ENCODE results near the gene CFAP61. TPM values are rescaled to one million over a fixed set of nuclear protein-coding genes. Genes with fewer than 3 reads are reported as not detected.

Gene CFAP61
- total RNA-seq, 1 experiment from 2014 or later = not detected

GRCh38 chr20:20150241-20150640, 97.9 kb downstream of the CFAP61 start:
- Histone ChIP-seq H3K4me2 (ENCODE audit: low read length) (no peak overlapping the region), H2AFZ (ENCODE audit: low read length) (no peak overlapping the region), H3F3A (ENCODE audit: low read length, unreplicated experiment) (no peaks in the 10 kb centered on the region), H3K4me3 (ENCODE audit: low read length) (no peak overlapping the region), H3K27ac (ENCODE audit: low read length) (no peak overlapping the region), H3K36me3 (ENCODE audit: low read depth, low read length) (no peaks in the 10 kb centered on the region), H3K9me2 (replicated peaks; ENCODE audit: low read length) (no peaks in the 10 kb centered on the region), H3K79me2 (ENCODE audit: low read length) (no peaks in the 10 kb centered on the region), H4K20me1 (ENCODE audit: low read length) (no peaks in the 10 kb centered on the region), H3K27me3 (ENCODE audit: low read length) (peaks cover 17% of the 10 kb centered on the region), H3K9me3 (ENCODE audit: low read length) (no peaks in the 10 kb centered on the region), H3K9ac (ENCODE audit: low read length) (no peak overlapping the region), H3K4me1 (ENCODE audit: insufficient read depth, low read length) (no peaks in the 10 kb centered on the region)
- intact Hi-C loops (cut with micrococcal nuclease) = no loop called here
- BruUV-seq (replicated peaks) = no TSS peak
- ChIA-PET POLR2A (ENCODE audit: unreplicated experiment) (no interaction called here), CTCF (no interaction called here)
- TF ChIP-seq CTCF (conservative IDR thresholded peaks at IDR 0.05; ENCODE audit: low read depth, low read length) (no peak), EZH2phosphoT487 (IDR thresholded peaks at IDR 0.05; ENCODE audit: borderline replicate concordance, low read length) (no peak), EZH2 (IDR thresholded peaks at IDR 0.05; ENCODE audit: low read length, unreplicated experiment) (no peak)
- no peak for DNase-seq
- ATAC-seq = no peak

- H3K9me3 ChIP-seq (ENCODE audit: low read length) = no peaks in the 10 kb centered on the region
- H3K27me3 ChIP-seq (ENCODE audit: low read length) = peaks cover 61% of the 10 kb centered on the region
- H3K9me2 ChIP-seq (replicated peaks; ENCODE audit: low read length) = no peaks in the 10 kb centered on the region
- CTCF ChIA-PET = no interaction called here
- intact Hi-C loops (cut with micrococcal nuclease) = no loop called here
- no peak for TF ChIP-seq CTCF (conservative IDR thresholded peaks at IDR 0.05; ENCODE audit: low read depth, low read length)
- TF ChIP-seq EZH2 (IDR thresholded peaks at IDR 0.05; ENCODE audit: low read length, unreplicated experiment) = no peak
- no peak for TF ChIP-seq EZH2phosphoT487 (IDR thresholded peaks at IDR 0.05; ENCODE audit: borderline replicate concordance, low read length)
- no peaks in the 10 kb centered on the region for H3F3A ChIP-seq (ENCODE audit: low read length, unreplicated experiment)
- POLR2A ChIA-PET (ENCODE audit: unreplicated experiment) = no interaction called here
- H3K4me1 ChIP-seq (ENCODE audit: insufficient read depth, low read length) = no peaks in the 10 kb centered on the region
- H3K4me3 ChIP-seq (ENCODE audit: low read length) = no peak overlapping the region
- no peaks in the 10 kb centered on the region for H4K20me1 ChIP-seq (ENCODE audit: low read length)
- no peak overlapping the region for H3K27ac ChIP-seq (ENCODE audit: low read length)
- ATAC-seq (no peak), DNase-seq (no peak)
- no TSS peak for BruUV-seq (replicated peaks)
- no peaks in the 10 kb centered on the region for H3K79me2 ChIP-seq (ENCODE audit: low read length)
- H3K9ac ChIP-seq (ENCODE audit: low read length) = no peak overlapping the region
- no peak overlapping the region for H2AFZ ChIP-seq (ENCODE audit: low read length)
- no peak overlapping the region for H3K4me2 ChIP-seq (ENCODE audit: low read length)
- H3K36me3 ChIP-seq (ENCODE audit: low read depth, low read length) = no peaks in the 10 kb centered on the region
Measured at GRCh38 chr20:20160520-20160919, 108.2 kb downstream of the CFAP61 start.

DNA sequence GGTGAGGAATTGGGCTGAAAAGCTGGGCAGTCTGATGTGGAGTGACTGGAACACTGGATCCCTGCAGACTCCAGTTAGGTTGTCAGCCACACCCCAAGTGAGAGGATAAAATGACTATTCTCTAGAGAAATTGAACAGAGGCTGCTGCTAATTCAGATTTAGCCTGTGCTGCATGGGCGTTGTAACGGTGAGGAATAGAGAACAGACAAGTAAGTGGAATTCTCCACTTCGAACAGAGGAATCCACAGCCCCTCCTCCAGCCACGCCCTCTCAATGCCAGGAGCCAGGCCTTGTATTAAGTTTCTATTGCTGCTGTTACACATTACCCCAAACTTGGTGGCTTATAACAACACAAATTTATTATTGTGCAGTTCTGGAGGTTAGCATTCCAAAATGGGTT, 109.3 kb downstream of the CFAP61 start:
- Histone ChIP-seq H3K27ac (ENCODE audit: low read length) (no peak overlapping the region), H3K36me3 (ENCODE audit: low read depth, low read length) (no peaks in the 10 kb centered on the region), H3K4me2 (ENCODE audit: low read length) (no peak overlapping the region), H4K20me1 (ENCODE audit: low read length) (no peaks in the 10 kb centered on the region), H3K9me2 (replicated peaks; ENCODE audit: low read length) (no peaks in the 10 kb centered on the region), H3K4me1 (ENCODE audit: insufficient read depth, low read length) (no peaks in the 10 kb centered on the region), H3K9me3 (ENCODE audit: low read length) (no peaks in the 10 kb centered on the region), H3F3A (ENCODE audit: low read length, unreplicated experiment) (no peaks in the 10 kb centered on the region), H3K9ac (ENCODE audit: low read length) (no peak overlapping the region), H3K4me3 (ENCODE audit: low read length) (no peak overlapping the region), H3K27me3 (ENCODE audit: low read length) (peaks cover 61% of the 10 kb centered on the region), H3K79me2 (ENCODE audit: low read length) (no peaks in the 10 kb centered on the region), H2AFZ (ENCODE audit: low read length) (no peak overlapping the region)
- ChIA-PET POLR2A (ENCODE audit: unreplicated experiment) (no interaction called here), CTCF (no interaction called here)
- no TSS peak for BruUV-seq (replicated peaks)
- DNase-seq = no peak
- ATAC-seq = no peak
- intact Hi-C loops (cut with micrococcal nuclease) = no loop called here
- TF ChIP-seq CTCF (conservative IDR thresholded peaks at IDR 0.05; ENCODE audit: low read depth, low read length) (no peak), EZH2phosphoT487 (IDR thresholded peaks at IDR 0.05; ENCODE audit: borderline replicate concordance, low read length) (no peak), EZH2 (IDR thresholded peaks at IDR 0.05; ENCODE audit: low read length, unreplicated experiment) (no peak)
